H1 (cell line): Measurements from ENCODE around the gene MACROD2. TPM values are rescaled to one million over a fixed set of nuclear protein-coding genes. Genes with fewer than 3 reads are reported as not detected.

Experiments
- CTCF ChIA-PET: fragments of 300-600 bp; sonication (Branson Sonifier 250); formaldehyde crosslinking; loops from one replicate; lab custom pipeline; 2021; ENCODE audit not compliant: partially characterized antibody; lab: Charles Lee
- POLR2A ChIA-PET: fragments of 300-600 bp; sonication (Branson Sonifier 250); formaldehyde crosslinking; loops from one replicate; lab custom pipeline; 2021; ENCODE audit warnings: inconsistent platforms; ENCODE audit not compliant: partially characterized antibody; lab: Charles Lee
- DNase-seq, 2 experiments: peaks; one replicate each; pipeline versions ENCODE4 v3.0.0 to v3.0.0-alpha.2; 2010 to 2022; ENCODE audit warnings: low spot score in 2 of 2, low read depth in 1 of 2, mixed read lengths in 1 of 2
- FAIRE-seq: peaks from 2 replicates; lab custom pipeline; 2011; peaks lifted over from hg19 to GRCh38; lab: Jason Lieb, UNC
- H2AFZ ChIP-seq: 2 replicates; pipeline ENCODE4 v1.8.1; 2012; ENCODE audit warnings: low read length, inconsistent platforms
- H2AK5ac ChIP-seq: 2 replicates; pipeline ENCODE4 v1.6.1; 2013; ENCODE audit warnings: low read depth, low read length
- H2BK120ac ChIP-seq: replicated peaks from 2 replicates; pipeline ENCODE3; 2013; ENCODE audit warnings: low read depth, low read length, inconsistent platforms
- H2BK12ac ChIP-seq: 2 replicates; pipeline ENCODE4 v1.6.1; 2013; ENCODE audit warnings: low read depth, low read length
- H2BK15ac ChIP-seq: 2 replicates; pipeline ENCODE4 v1.6.1; 2013; ENCODE audit warnings: low read length
- H2BK20ac ChIP-seq: 2 replicates; pipeline ENCODE4 v1.6.1; 2013; ENCODE audit warnings: low read length
- H2BK5ac ChIP-seq: 2 replicates; pipeline ENCODE4 v1.6.1; 2013; ENCODE audit warnings: low read depth, low read length
- H3K14ac ChIP-seq: 2 replicates; pipeline ENCODE4 v1.6.1; 2013; ENCODE audit warnings: inconsistent platforms; ENCODE audit not compliant: insufficient read length
- H3K18ac ChIP-seq: 2 replicates; pipeline ENCODE4 v1.6.1; 2013; ENCODE audit warnings: low read length; ENCODE audit errors: extremely low read depth
- H3K23ac ChIP-seq: 2 replicates; pipeline ENCODE4 v1.6.1; 2013; ENCODE audit warnings: inconsistent platforms; ENCODE audit not compliant: insufficient read length
- H3K23me2 ChIP-seq: 2 replicates; pipeline ENCODE4 v1.6.1; 2013; ENCODE audit warnings: low read depth, low read length
- H3K27ac ChIP-seq: 2 replicates; pipeline ENCODE4 v1.6.1; 2011; ENCODE audit warnings: low read depth, low read length, inconsistent platforms
- H3K27me3 ChIP-seq, 4 experiments: replicated peaks in 1 of 4; 1 replicate in 1 of 4; 2 replicates in 3 of 4; pipeline versions ENCODE4 v1.6.1 to v1.8.1; 2011 to 2013; ENCODE audit warnings: low read length in 3 of 4, mild to moderate bottlenecking in 3 of 4, inconsistent platforms in 2 of 4, mixed read lengths in 2 of 4, moderate library complexity in 1 of 4; ENCODE audit not compliant: control insufficient read depth in 3 of 4, insufficient read depth in 3 of 4; ENCODE audit errors: extremely low read depth in 1 of 4
- H3K36me3 ChIP-seq, 4 experiments: 2 replicates each; pipeline versions ENCODE4 v1.6.1 to v1.8.1; 2011 to 2013; ENCODE audit warnings: mild to moderate bottlenecking in 4 of 4, low read length in 3 of 4, moderate library complexity in 2 of 4, control low read depth in 1 of 4, inconsistent platforms in 1 of 4; ENCODE audit not compliant: insufficient read depth in 4 of 4, control insufficient read depth in 2 of 4
- H3K4ac ChIP-seq: replicated peaks from 2 replicates; pipeline ENCODE3; 2013; ENCODE audit warnings: low read length, low read depth, mixed read lengths, inconsistent platforms; ENCODE audit not compliant: insufficient read length
- H3K4me1 ChIP-seq, 4 experiments: replicated peaks in 1 of 4; 1 replicate in 1 of 4; 2 replicates in 3 of 4; pipeline versions ENCODE4 v1.6.1 to v1.8.1; 2011 to 2013; ENCODE audit warnings: low read length in 3 of 4, inconsistent platforms in 2 of 4, mixed read lengths in 1 of 4; ENCODE audit not compliant: insufficient read depth in 4 of 4, control insufficient read depth in 3 of 4
- H3K4me2 ChIP-seq, 2 experiments: 2 replicates each; pipeline versions ENCODE4 v1.6.1 to v1.8.1; 2011 to 2013; ENCODE audit warnings: low read depth in 2 of 2, low read length in 2 of 2, control low read depth in 1 of 2, inconsistent platforms in 1 of 2, mild to moderate bottlenecking in 1 of 2; ENCODE audit not compliant: insufficient read depth in 1 of 2
- H3K4me3 ChIP-seq, 4 experiments: fragments of 200-600, 300-600 bp in 1 of 4; sonication (generic), shearing (Covaris generic), sonication (Bioruptor Twin) in 1 of 4; 2 replicates each; pipeline versions ENCODE4 v1.5.1 to v1.8.1; 2011 to 2016; ENCODE audit warnings: low read length in 4 of 4, low read depth in 3 of 4, control low read depth in 2 of 4, inconsistent platforms in 2 of 4, mild to moderate bottlenecking in 2 of 4, mixed read lengths in 1 of 4, moderate library complexity in 1 of 4; ENCODE audit not compliant: insufficient read depth in 2 of 4; ENCODE audit errors: extremely low read depth in 1 of 4
- H3K56ac ChIP-seq: replicated peaks from 2 replicates; pipeline ENCODE3; 2013; ENCODE audit warnings: low read depth, mild to moderate bottlenecking, mixed read lengths, low read length, inconsistent platforms; ENCODE audit not compliant: insufficient read length
- H3K79me1 ChIP-seq: 2 replicates; pipeline ENCODE4 v1.6.1; 2013; ENCODE audit warnings: low read depth, low read length, control low read depth
- H3K79me2 ChIP-seq, 2 experiments: 2 replicates each; pipeline versions ENCODE4 v1.6.1 to v1.8.1; 2012 to 2013; ENCODE audit warnings: low read length in 2 of 2, mild to moderate bottlenecking in 2 of 2, inconsistent platforms in 1 of 2; ENCODE audit not compliant: insufficient read depth in 2 of 2, control insufficient read depth in 1 of 2
- H3K9ac ChIP-seq, 4 experiments: replicated peaks in 1 of 4; 1 replicate in 1 of 4; 2 replicates in 3 of 4; pipeline versions ENCODE4 v1.6.1 to v1.8.1; 2011 to 2013; ENCODE audit warnings: low read depth in 3 of 4, low read length in 3 of 4, control low read depth in 2 of 4, mild to moderate bottlenecking in 2 of 4, moderate library complexity in 2 of 4, inconsistent platforms in 1 of 4; ENCODE audit errors: extremely low read depth in 1 of 4
- H3K9me3 ChIP-seq, 2 experiments: 2 replicates each; pipeline versions ENCODE4 v1.6.1 to v1.8.1; 2012 to 2013; ENCODE audit warnings: mild to moderate bottlenecking in 2 of 2, moderate library complexity in 2 of 2, control low read depth in 1 of 2, inconsistent platforms in 1 of 2, low read depth in 1 of 2, low read length in 1 of 2, mixed read lengths in 1 of 2; ENCODE audit not compliant: insufficient read depth in 2 of 2
- H4K20me1 ChIP-seq, 2 experiments: replicated peaks in 1 of 2; 2 replicates each; pipeline versions ENCODE3 to v1.8.1; 2011 to 2013; ENCODE audit warnings: inconsistent platforms in 2 of 2, low read length in 2 of 2, mild to moderate bottlenecking in 1 of 2; ENCODE audit not compliant: insufficient read depth in 2 of 2, control insufficient read depth in 1 of 2
- H4K5ac ChIP-seq: 2 replicates; pipeline ENCODE4 v1.6.1; 2013; ENCODE audit warnings: low read length, low read depth, mixed read lengths, inconsistent platforms; ENCODE audit not compliant: insufficient read length
- H4K8ac ChIP-seq: 2 replicates; pipeline ENCODE4 v1.8.0; 2013; ENCODE audit warnings: mild to moderate bottlenecking, moderate library complexity, low read length, inconsistent platforms; ENCODE audit not compliant: insufficient read depth; ENCODE audit errors: extremely low read depth
- H4K91ac ChIP-seq: replicated peaks from 2 replicates; pipeline ENCODE3; 2013; ENCODE audit warnings: low read length, mixed read lengths, inconsistent platforms; ENCODE audit not compliant: insufficient read length
- BRCA1 ChIP-seq: IDR thresholded peaks from 2 replicates; pipeline ENCODE4 v1.6.1; 2012; ENCODE audit warnings: low read depth, low read length, improper control_type of control experiment
- CBX8 ChIP-seq: fragments of 300-800, 300-1000 bp; sonication (generic); IDR thresholded peaks from 2 replicates; pipeline ENCODE4 v1.7.1; 2016; ENCODE audit warnings: low read depth, low read length, borderline replicate concordance
- CHD1 ChIP-seq: IDR thresholded peaks from 2 replicates; pipeline ENCODE4 v1.6.1; 2012; ENCODE audit warnings: low read depth, low read length, improper control_type of control experiment
- CREB1 ChIP-seq: IDR thresholded peaks from 2 replicates; pipeline ENCODE4 v1.6.1; 2012; ENCODE audit warnings: inconsistent platforms
- KDM1A ChIP-seq: fragments of 200-600, 300-600 bp; sonication (generic); IDR thresholded peaks from 2 replicates; pipeline ENCODE4 v1.7.1; 2016; ENCODE audit warnings: mild to moderate bottlenecking, low read length, borderline replicate concordance
- RAD21 ChIP-seq, 2 experiments: IDR thresholded peaks in 1 of 2; conservative IDR thresholded peaks in 1 of 2; 2 replicates each; pipeline ENCODE4 v1.6.1; 2011; ENCODE audit warnings: low read depth in 2 of 2, low read length in 2 of 2, improper control_type of control experiment in 1 of 2, inconsistent platforms in 1 of 2, mild to moderate bottlenecking in 1 of 2, moderate library complexity in 1 of 2
- RXRA ChIP-seq: IDR thresholded peaks from 2 replicates; pipeline ENCODE4 v1.6.1; 2011; ENCODE audit warnings: low read depth, mild to moderate bottlenecking, low read length, moderate library complexity; ENCODE audit not compliant: insufficient read depth
- WGBS, 2 experiments: shearing (Covaris generic) in 1 of 2; methylation state at CpG; one replicate each; pipeline versions ENCODE4 v1.1.6 to v1.1.7; 2013 to 2015; ENCODE audit warnings: low lambda C conversion rate in 2 of 2, mixed read lengths in 2 of 2, inconsistent platforms in 1 of 2, low coverage in 1 of 2, missing lambda C conversion rate in 1 of 2; ENCODE audit not compliant: insufficient replicate concordance in 2 of 2, insufficient coverage in 1 of 2, insufficient read length in 1 of 2; ENCODE audit errors: extremely low coverage in 1 of 2, missing lambda C conversion rate in 1 of 2; 5-methylcytosine and 5-hydroxymethylcytosine counted together
- polyA plus RNA-seq, 7 experiments: library from polyadenylated mRNA; depleted of rRNA in 3 of 7; stranded (reverse) in 5 of 7; unstranded in 2 of 7; fragments of >200 nt in 5 of 7; fragments of 200-250 nt in 2 of 7; gene quantifications; 1 replicate in 5 of 7; 2 replicates in 1 of 7; 4 replicates in 1 of 7; pipeline versions ENCODE4 v1.2.1 to v1.2.3, GENCODE V29; 2011 to 2013; ENCODE audit warnings: missing spikeins in 2 of 7, mixed read lengths in 2 of 7
- total RNA-seq: library from RNA; stranded (reverse); fragmentation: NEBNext Ultra II Directional; extraction: Animal tissue kit (Norgen Biotek cat#: 25700); gene quantifications from 2 replicates; pipeline ENCODE4 v1.2.1, GENCODE V29; 2021
- TF ChIP-seq, protein P1 (sequence below): IDR thresholded peaks from 2 replicates; pipeline ENCODE4 v1.6.1; 2012; ENCODE audit warnings: inconsistent platforms

The MACROD2 gene
- total and polyA plus RNA-seq, 2 of the 8 experiments (the other 6 are each of a cell fraction or from before 2014, with no cell fraction given), result 0.70 to 3.9 TPM

DNA sequence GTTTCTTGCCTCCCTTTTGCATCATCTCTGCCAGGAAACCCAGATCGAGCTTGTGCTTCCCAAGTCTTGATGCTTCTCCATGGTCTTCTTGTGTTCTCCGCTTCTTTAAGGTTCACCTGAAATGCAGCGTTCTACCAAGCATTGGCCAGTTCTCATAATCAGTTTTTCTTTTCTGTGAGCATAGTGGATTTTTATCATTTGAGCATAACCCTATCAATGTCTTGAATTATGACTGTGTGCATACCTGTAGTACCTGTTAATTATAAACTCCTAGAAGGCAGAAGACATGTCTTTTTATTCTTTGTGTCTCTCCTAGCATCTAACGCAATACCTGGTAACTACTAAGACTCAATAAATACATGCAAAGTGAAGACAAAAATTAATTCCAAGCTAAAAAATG is 1146.5 kb downstream of the MACROD2 start:
- Histone ChIP-seq H3K56ac (no peak overlapping the region), H3K14ac (no peak overlapping the region), H3K27ac (no peak overlapping the region), H2BK5ac (no peak overlapping the region), H3K18ac (no peak overlapping the region), H3K79me2 (no peaks in the 10 kb centered on the region), H3K23me2 (no peaks in the 10 kb centered on the region), H2BK12ac (no peak overlapping the region), H3K4me3 (no peak overlapping the region), H3K36me3 (no peaks in the 10 kb centered on the region), H3K23ac (no peak overlapping the region), H2BK120ac (no peak overlapping the region), H3K9ac (no peak overlapping the region), H4K91ac (no peak overlapping the region), H3K4ac (no peak overlapping the region), H3K27me3 (no peaks in the 10 kb centered on the region), H2BK15ac (no peak overlapping the region), H2BK20ac (no peak overlapping the region), H3K9me3 (no peaks in the 10 kb centered on the region), H4K5ac (no peak overlapping the region), H4K8ac (no peak overlapping the region), H2AFZ (no peak overlapping the region), H3K4me2 (no peak overlapping the region), H2AK5ac (no peak overlapping the region), H4K20me1 (no peaks in the 10 kb centered on the region), H3K4me1 (no peaks in the 10 kb centered on the region; a peak in 1 of 7 replicates), H3K79me1 (no peaks in the 10 kb centered on the region)
- POLR2A ChIA-PET, result no interaction called here
- FAIRE-seq (no peak), DNase-seq (no peak)
- 79% methylated on average over 4 of the region's 4 CpGs; no CpG with 5 or more reads in 1 of the 2 experiments for WGBS, 2 experiments
- CTCF ChIA-PET, result no interaction called here
- no peak for TF ChIP-seq RAD21 (IDR thresholded peaks at IDR 0.05 in 1 of 2, conservative IDR thresholded peaks at IDR 0.05 in 1 of 2; ENCODE audit: low read depth in 2 of 2, low read length in 2 of 2)
- TF ChIP-seq CBX8, result no peak
- TF ChIP-seq BRCA1, result no peak
- TF ChIP-seq, protein P1, sequence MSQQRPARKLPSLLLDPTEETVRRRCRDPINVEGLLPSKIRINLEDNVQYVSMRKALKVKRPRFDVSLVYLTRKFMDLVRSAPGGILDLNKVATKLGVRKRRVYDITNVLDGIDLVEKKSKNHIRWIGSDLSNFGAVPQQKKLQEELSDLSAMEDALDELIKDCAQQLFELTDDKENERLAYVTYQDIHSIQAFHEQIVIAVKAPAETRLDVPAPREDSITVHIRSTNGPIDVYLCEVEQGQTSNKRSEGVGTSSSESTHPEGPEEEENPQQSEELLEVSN, result no peak
- no peak for TF ChIP-seq CREB1
- TF ChIP-seq RXRA, result no peak
- no peak for TF ChIP-seq KDM1A
- no peak for TF ChIP-seq CHD1
